ENCODE results near the gene EMC10. TPM values are rescaled to one million over a fixed set of nuclear protein-coding genes. Genes with fewer than 3 reads are reported as not detected.

The EMC10 gene
- total and polyA plus RNA-seq, 2 of the 4 experiments (the other 2 are of a cell fraction), result 11.3 to 90.9 TPM

DNA sequence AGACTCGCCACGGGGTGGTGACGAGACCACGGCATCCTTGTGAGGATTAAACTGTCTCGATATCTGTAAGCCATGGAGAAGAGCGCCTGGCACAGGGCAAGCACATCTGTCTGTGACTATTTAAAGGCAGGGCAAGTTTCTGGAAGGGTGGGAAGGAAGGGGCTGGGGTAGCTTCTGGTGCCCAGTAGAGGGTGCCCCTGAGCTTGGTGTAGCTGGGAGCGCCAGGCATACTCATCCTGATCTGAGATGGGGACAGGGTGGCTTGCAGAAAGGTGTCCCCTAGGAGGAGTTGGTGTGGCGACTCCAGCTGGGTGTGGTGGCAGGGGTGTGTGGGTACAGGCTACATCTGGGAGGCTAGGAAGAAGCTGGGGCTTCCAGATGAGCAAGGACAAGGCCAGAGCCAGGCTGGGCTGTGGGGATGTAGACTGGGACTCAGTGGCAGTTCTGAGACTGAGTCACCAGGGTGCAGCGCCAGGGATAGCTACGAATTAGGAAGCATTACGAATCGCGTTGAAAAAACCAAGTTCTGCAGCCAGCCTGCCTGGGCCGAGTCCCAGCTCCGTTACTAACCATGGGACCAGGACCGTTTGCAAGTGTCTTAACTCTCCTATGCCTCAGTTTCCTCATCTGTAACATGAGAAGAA lies 60.5 kb downstream of the EMC10 start:
- no peaks in the 10 kb centered on the region for H3K79me1 ChIP-seq (ENCODE audit: low read depth in 1 of 2, low read length in 2 of 2)
- peak overlapping the region; percentile 42 for H2AK9ac ChIP-seq (replicated peaks; ENCODE audit: low read depth, low read length, poor library complexity)
- no peak overlapping the region for H2BK15ac ChIP-seq (ENCODE audit: low read depth, low read length)
- H3K14ac ChIP-seq (replicated peaks; ENCODE audit: low read depth, low read length), result no peak overlapping the region
- no peak overlapping the region for H3K56ac ChIP-seq (ENCODE audit: extremely low read depth, insufficient read depth, low read length)
- H3K23ac ChIP-seq (ENCODE audit: low read depth, low read length), result no peak overlapping the region
- H3K36me3 ChIP-seq (ENCODE audit: control insufficient read depth, insufficient read depth, low read length), result no peaks in the 10 kb centered on the region
- in situ Hi-C loops (cut with MboI; ENCODE audit: low sequenced_read_pairs), result loop anchor here (10.0 kb wide), 1 partner anchor 248 kb away; no protein-coding TSS in a partner anchor
- H3K4ac ChIP-seq (ENCODE audit: low read depth, low read length), result no peak overlapping the region
- no peak overlapping the region for H2BK5ac ChIP-seq (ENCODE audit: low read depth, low read length, poor library complexity, severe bottlenecking)
- no peak overlapping the region for H2BK20ac ChIP-seq (ENCODE audit: low read depth, low read length)
- no peak overlapping the region for H2AK5ac ChIP-seq (ENCODE audit: low read depth, low read length)
- H3K9me1 ChIP-seq (ENCODE audit: insufficient read depth, low read length), result no peaks in the 10 kb centered on the region
- H2BK120ac ChIP-seq (ENCODE audit: low read depth, low read length), result no peak overlapping the region
- no peak for DNase-seq
- no peak for ATAC-seq (ENCODE audit: low read depth)
- H3K9ac ChIP-seq (ENCODE audit: low read depth, low read length), result no peak overlapping the region
- no peak overlapping the region for H3K4me2 ChIP-seq (ENCODE audit: low read depth, low read length)
- intact Hi-C loops (cut with micrococcal nuclease), result loop anchor here (1.0 kb wide), 1 partner anchor 386 kb away; no protein-coding TSS in a partner anchor
- no TSS peak for BruUV-seq (replicated peaks)
- H4K5ac ChIP-seq (ENCODE audit: low read depth, low read length), result no peak overlapping the region
- no peak overlapping the region for H4K8ac ChIP-seq (ENCODE audit: low read depth in 2 of 2, low read length in 2 of 2)
- H3K4me3 ChIP-seq (ENCODE audit: insufficient read depth, low read depth, low read length), result no peak overlapping the region
- H3K9me3 ChIP-seq (ENCODE audit: control insufficient read depth, insufficient read depth, low read length), result peaks cover 9% of the 10 kb centered on the region
- H4K20me1 ChIP-seq (ENCODE audit: insufficient read depth, low read length), result no peaks in the 10 kb centered on the region
- no peaks in the 10 kb centered on the region for H3K4me1 ChIP-seq (ENCODE audit: control insufficient read depth, insufficient read depth, low read length)
- POLR2A ChIA-PET (ENCODE audit: unreplicated experiment), result no interaction called here
- no peaks in the 10 kb centered on the region for H3K27me3 ChIP-seq (ENCODE audit: control insufficient read depth, insufficient read depth, low read length)
- no peak overlapping the region for H4K91ac ChIP-seq (ENCODE audit: insufficient read depth, low read depth, low read length)
- TF ChIP-seq POLR2A (IDR thresholded peaks at IDR 0.05; ENCODE audit: low read depth, low read length) (no peak), CEBPB (IDR thresholded peaks at IDR 0.05; ENCODE audit: low read depth, low read length) (no peak), FOS (IDR thresholded peaks at IDR 0.05; ENCODE audit: low read depth, low read length) (no peak)
- TF ChIP-seq, protein P1, sequence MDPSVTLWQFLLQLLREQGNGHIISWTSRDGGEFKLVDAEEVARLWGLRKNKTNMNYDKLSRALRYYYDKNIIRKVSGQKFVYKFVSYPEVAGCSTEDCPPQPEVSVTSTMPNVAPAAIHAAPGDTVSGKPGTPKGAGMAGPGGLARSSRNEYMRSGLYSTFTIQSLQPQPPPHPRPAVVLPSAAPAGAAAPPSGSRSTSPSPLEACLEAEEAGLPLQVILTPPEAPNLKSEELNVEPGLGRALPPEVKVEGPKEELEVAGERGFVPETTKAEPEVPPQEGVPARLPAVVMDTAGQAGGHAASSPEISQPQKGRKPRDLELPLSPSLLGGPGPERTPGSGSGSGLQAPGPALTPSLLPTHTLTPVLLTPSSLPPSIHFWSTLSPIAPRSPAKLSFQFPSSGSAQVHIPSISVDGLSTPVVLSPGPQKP (IDR thresholded peaks at IDR 0.05; ENCODE audit: borderline replicate concordance, low read depth, low read length), result no peak
- H3K18ac ChIP-seq (ENCODE audit: low read depth, low read length), result no peak overlapping the region
- dilution Hi-C loops (cut with HindIII; ENCODE audit: low sequenced_read_pairs, unreplicated experiment), result no loop called here
- CTCF ChIA-PET, result interaction anchor here (0.6 to 2.5 kb wide), 3 partner anchors 19 to 818 kb away, joined by 5 to 8 read pairs (median 6); no protein-coding TSS in a partner anchor
- H2AFZ ChIP-seq (replicated peaks; ENCODE audit: low read length, poor library complexity), result no peak overlapping the region
- no peak overlapping the region for H3K27ac ChIP-seq (ENCODE audit: insufficient read depth, low read length)
- 84% methylated on average over 9 of the region's 16 CpGs; no CpG with 5 or more reads in 1 of the 2 experiments for WGBS, 2 experiments (ENCODE audit: extremely low coverage in 2 of 2, insufficient read length in 1 of 2)

Data from IMR-90 (cell line).